ENCODE data around the gene RPGRIP1L.

DNA sequence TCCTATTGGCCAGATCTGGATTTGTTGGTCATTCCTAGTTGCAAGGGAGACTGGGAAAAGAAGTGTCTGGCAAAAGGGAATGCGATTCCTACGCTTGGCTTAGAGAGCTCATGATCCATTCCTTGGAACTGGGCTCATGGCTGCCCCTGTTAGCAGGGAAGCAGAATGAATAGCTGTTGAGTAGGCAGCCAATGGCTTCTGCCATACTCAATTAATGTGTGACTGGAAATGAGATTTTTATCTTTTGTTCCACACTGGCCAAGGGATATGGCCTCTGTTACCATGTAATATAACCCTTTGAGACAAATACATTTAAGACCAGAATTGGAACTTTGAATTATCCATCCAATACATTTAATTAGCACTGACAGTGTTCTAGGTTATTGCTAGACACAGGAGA lies 31.2 kb upstream of the RPGRIP1L start:
- TF ChIP-seq, protein P1, sequence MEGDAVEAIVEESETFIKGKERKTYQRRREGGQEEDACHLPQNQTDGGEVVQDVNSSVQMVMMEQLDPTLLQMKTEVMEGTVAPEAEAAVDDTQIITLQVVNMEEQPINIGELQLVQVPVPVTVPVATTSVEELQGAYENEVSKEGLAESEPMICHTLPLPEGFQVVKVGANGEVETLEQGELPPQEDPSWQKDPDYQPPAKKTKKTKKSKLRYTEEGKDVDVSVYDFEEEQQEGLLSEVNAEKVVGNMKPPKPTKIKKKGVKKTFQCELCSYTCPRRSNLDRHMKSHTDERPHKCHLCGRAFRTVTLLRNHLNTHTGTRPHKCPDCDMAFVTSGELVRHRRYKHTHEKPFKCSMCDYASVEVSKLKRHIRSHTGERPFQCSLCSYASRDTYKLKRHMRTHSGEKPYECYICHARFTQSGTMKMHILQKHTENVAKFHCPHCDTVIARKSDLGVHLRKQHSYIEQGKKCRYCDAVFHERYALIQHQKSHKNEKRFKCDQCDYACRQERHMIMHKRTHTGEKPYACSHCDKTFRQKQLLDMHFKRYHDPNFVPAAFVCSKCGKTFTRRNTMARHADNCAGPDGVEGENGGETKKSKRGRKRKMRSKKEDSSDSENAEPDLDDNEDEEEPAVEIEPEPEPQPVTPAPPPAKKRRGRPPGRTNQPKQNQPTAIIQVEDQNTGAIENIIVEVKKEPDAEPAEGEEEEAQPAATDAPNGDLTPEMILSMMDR (IDR thresholded peaks at IDR 0.05) = no peak
- TF ChIP-seq SIN3A (IDR thresholded peaks at IDR 0.05; ENCODE audit: borderline replicate concordance, insufficient read depth, low read depth, low read length) = no peak
- no peak for TF ChIP-seq POLR2AphosphoS5 (IDR thresholded peaks at IDR 0.05; ENCODE audit: low read depth, low read length)
